OCI-LY1 (cell line): Measurements from ENCODE around the gene KCNK2.

ENCODE experiments used
- H2AFZ ChIP-seq: fragments of 200-600 bp; sonication (generic), shearing (Covaris generic); 2 replicates; pipeline ENCODE4 v1.6.0; 2014; ENCODE audit warnings: antibody characterized with exemption, mild to moderate bottlenecking, low read length
- H3F3A ChIP-seq: fragments of 200-600 bp; sonication (generic), shearing (Covaris generic); 2 replicates; pipeline ENCODE4 v1.6.0; 2014; ENCODE audit warnings: mild to moderate bottlenecking, antibody characterized with exemption, low read length, moderate library complexity; ENCODE audit not compliant: insufficient read depth
- H3K27ac ChIP-seq: fragments of 200-600 bp; sonication (generic); 2 replicates; pipeline ENCODE4 v1.5.1; 2014; ENCODE audit warnings: low read length, mixed run types, mild to moderate bottlenecking, low read depth; ENCODE audit not compliant: poor library complexity, severe bottlenecking
- H3K27me3 ChIP-seq: fragments of 200-600 bp; sonication (generic); 2 replicates; pipeline ENCODE4 v1.6.0; 2014; ENCODE audit warnings: antibody characterized with exemption, mild to moderate bottlenecking, low read length, moderate library complexity; ENCODE audit not compliant: insufficient read depth
- H3K36me3 ChIP-seq: fragments of 200-600 bp; sonication (generic); 2 replicates; pipeline ENCODE4 v1.6.1; 2014; ENCODE audit warnings: mild to moderate bottlenecking, antibody characterized with exemption, low read length, moderate library complexity, mixed read lengths; ENCODE audit not compliant: insufficient read depth
- H3K4me1 ChIP-seq: fragments of 200-600 bp; sonication (generic); 2 replicates; pipeline ENCODE4 v1.5.1; 2014; ENCODE audit warnings: mild to moderate bottlenecking, low read length, moderate library complexity; ENCODE audit not compliant: insufficient read depth, severe bottlenecking
- H3K4me2 ChIP-seq: fragments of 200-600 bp; sonication (generic), shearing (Covaris generic); 2 replicates; pipeline ENCODE4 v1.6.1; 2014; ENCODE audit warnings: low read length
- H3K4me3 ChIP-seq: fragments of 200-600 bp; sonication (generic); 2 replicates; pipeline ENCODE4 v1.5.1; 2014; ENCODE audit warnings: low read length, low read depth, mild to moderate bottlenecking, mixed read lengths; ENCODE audit not compliant: poor library complexity, severe bottlenecking
- H3K79me2 ChIP-seq: fragments of 200-600 bp; shearing (Covaris generic); 2 replicates; pipeline ENCODE4 v1.6.1; 2016; ENCODE audit warnings: mixed run types, low read length, mixed read lengths; ENCODE audit not compliant: insufficient read depth
- H3K9ac ChIP-seq: fragments of 200-600 bp; sonication (generic), shearing (Covaris generic); 2 replicates; pipeline ENCODE4 v1.6.1; 2014; ENCODE audit warnings: mild to moderate bottlenecking, low read length, mixed read lengths
- H3K9me2 ChIP-seq: fragments of 200-600 bp; sonication (generic), shearing (Covaris generic); 2 replicates; pipeline ENCODE4 v1.6.1; 2014; ENCODE audit warnings: low read depth, mild to moderate bottlenecking, low read length, mixed read lengths
- H3K9me3 ChIP-seq: fragments of 200-600 bp; shearing (Covaris generic); 2 replicates; pipeline ENCODE4 v1.6.1; 2014; ENCODE audit warnings: low read length, mixed read lengths
- H4K20me1 ChIP-seq: fragments of 200-600 bp; sonication (generic), shearing (Covaris generic); 2 replicates; pipeline ENCODE4 v1.6.0; 2016; ENCODE audit warnings: mild to moderate bottlenecking, low read length; ENCODE audit not compliant: insufficient read depth
- CTCF ChIP-seq: fragments of 200-600 bp; sonication (generic), shearing (Covaris generic); IDR thresholded peaks from 2 replicates; pipeline ENCODE4 v1.5.1; 2017; ENCODE audit warnings: mild to moderate bottlenecking, antibody characterized with exemption, low read length, moderate library complexity, mixed read lengths
- EZH2 ChIP-seq: fragments of 200-600 bp; sonication (generic), shearing (Covaris generic); IDR thresholded peaks from 2 replicates; pipeline ENCODE4 v1.8.0; 2017; ENCODE audit warnings: borderline replicate concordance, mixed run types, mild to moderate bottlenecking, antibody characterized with exemption, low read length, moderate library complexity, mixed read lengths

Gene KCNK2

GRCh38 chr1:215052256-215053015, 30.1 kb upstream of the KCNK2 start:
- H3K36me3 ChIP-seq, result no peaks in the 10 kb centered on the region
- H2AFZ ChIP-seq, result no peak overlapping the region
- no peaks in the 10 kb centered on the region for H3K9me3 ChIP-seq
- no peak overlapping the region for H3K27ac ChIP-seq
- H3K9ac ChIP-seq, result no peak overlapping the region
- H3F3A ChIP-seq, result no peaks in the 10 kb centered on the region
- no peaks in the 10 kb centered on the region for H3K27me3 ChIP-seq
- H3K4me1 ChIP-seq, result no peaks in the 10 kb centered on the region
- no peak overlapping the region for H3K4me3 ChIP-seq
- no peak for TF ChIP-seq CTCF
- no peak for TF ChIP-seq EZH2
- H3K9me2 ChIP-seq, result no peaks in the 10 kb centered on the region
- no peak overlapping the region for H3K4me2 ChIP-seq
- no peaks in the 10 kb centered on the region for H4K20me1 ChIP-seq
- H3K79me2 ChIP-seq, result no peaks in the 10 kb centered on the region

- Histone ChIP-seq H3K79me2 (no peaks in the 10 kb centered on the region), H3K4me3 (no peak overlapping the region), H3K9me2 (no peaks in the 10 kb centered on the region), H3K27me3 (no peaks in the 10 kb centered on the region), H3K4me2 (no peak overlapping the region), H3F3A (no peaks in the 10 kb centered on the region), H2AFZ (no peak overlapping the region), H3K9ac (no peak overlapping the region), H3K4me1 (no peaks in the 10 kb centered on the region), H3K36me3 (no peaks in the 10 kb centered on the region), H3K9me3 (no peaks in the 10 kb centered on the region), H3K27ac (no peak overlapping the region), H4K20me1 (no peaks in the 10 kb centered on the region)
- TF ChIP-seq EZH2 (no peak), CTCF (no peak)
Measured at GRCh38 chr1:215054266-215054665, 28.3 kb upstream of the KCNK2 start.

GRCh38 chr1:215055281-215055935, 27.1 kb upstream of the KCNK2 start:
- Histone ChIP-seq H3K9me3 (no peaks in the 10 kb centered on the region), H3K4me1 (no peaks in the 10 kb centered on the region), H4K20me1 (no peaks in the 10 kb centered on the region), H3F3A (no peaks in the 10 kb centered on the region), H3K27me3 (no peaks in the 10 kb centered on the region), H2AFZ (no peak overlapping the region), H3K9me2 (no peaks in the 10 kb centered on the region), H3K36me3 (no peaks in the 10 kb centered on the region), H3K27ac (no peak overlapping the region), H3K4me3 (no peak overlapping the region), H3K79me2 (no peaks in the 10 kb centered on the region), H3K9ac (no peak overlapping the region), H3K4me2 (no peak overlapping the region)
- TF ChIP-seq EZH2 (no peak), CTCF (no peak)
